ENCODE data around the gene SHISA5. TPM values are rescaled to one million over a fixed set of nuclear protein-coding genes. Genes with fewer than 3 reads are reported as not detected.

Gene SHISA5
- total RNA-seq, 1 experiment from 2014 or later, result 104 TPM

GRCh38 chr3:48505146-48505545 is 1.2 kb upstream of the SHISA5 start:
- Histone ChIP-seq H3K9me3 (ENCODE audit: control insufficient read depth in 1 of 2, insufficient read depth in 1 of 2, low read depth in 1 of 2, low read length in 2 of 2) (no peaks in the 10 kb centered on the region), H3K4me1 (ENCODE audit: control insufficient read depth in 1 of 2, insufficient read depth in 2 of 2, low read length in 2 of 2) (peaks cover 54 to 84% of the 10 kb centered on the region in 2 experiments), H3K4me3 (replicated peaks in 1 of 2; ENCODE audit: low read depth in 1 of 2, low read length in 2 of 2) (no peak overlapping the region), H3K27ac (ENCODE audit: low read depth, low read length) (no peak overlapping the region), H3K4me2 (ENCODE audit: low read length) (peak overlapping the region; percentile 98), H4K20me1 (ENCODE audit: insufficient read depth) (no peaks in the 10 kb centered on the region), H3K9ac (ENCODE audit: low read length) (no peak overlapping the region), H3K27me3 (ENCODE audit: insufficient read depth, low read length) (no peaks in the 10 kb centered on the region), H3K36me3 (ENCODE audit: control insufficient read depth in 1 of 2, insufficient read depth in 2 of 2, low read length in 2 of 2) (no peaks in the 10 kb centered on the region), H2AFZ (ENCODE audit: low read depth, low read length, poor library complexity, severe bottlenecking) (no peak overlapping the region), H3K9me2 (ENCODE audit: insufficient read depth) (no peaks in the 10 kb centered on the region), H3K79me2 (ENCODE audit: insufficient read depth, low read length) (no peaks in the 10 kb centered on the region)
- RAD21 ChIA-PET (ENCODE audit: low non-redundant PET in 1 of 2, low total read pairs in 2 of 2, uncharacterized antibody in 2 of 2, unreplicated experiment in 2 of 2), result interaction anchor here in 1 of 2 experiments (0.7 to 1.1 kb wide), 2 partner anchors 32 to 69 kb away, joined by 3 read pairs; no protein-coding TSS in a partner anchor
- BruUV-seq (replicated peaks), result no TSS peak
- POLR2A ChIA-PET, result interaction anchor here (0.6 kb wide), 1 partner anchor 49 kb away, joined by 3 read pairs; no protein-coding TSS in a partner anchor
- intact Hi-C loops (cut with micrococcal nuclease), result loop anchor here (5.0 kb wide), 1 partner anchor 42 kb away; no protein-coding TSS in a partner anchor
- no peak for DNase-seq (ENCODE audit: low read depth, low spot score)
- no peak for ATAC-seq
- TF ChIP-seq RAD21 (IDR thresholded peaks at IDR 0.05; ENCODE audit: low read depth) (no peak), YY1 (IDR thresholded peaks at IDR 0.05; ENCODE audit: extremely low read depth, insufficient replicate concordance, low read depth, low read length) (no peak), CEBPB (IDR thresholded peaks at IDR 0.05; ENCODE audit: low read depth) (no peak), SP1 (IDR thresholded peaks at IDR 0.05; ENCODE audit: low read depth) (no peak)
- CTCF ChIA-PET, result no interaction called here

- Histone ChIP-seq H3K9me3 (ENCODE audit: control insufficient read depth in 1 of 2, insufficient read depth in 1 of 2, low read depth in 1 of 2, low read length in 2 of 2) (no peaks in the 10 kb centered on the region), H2AFZ (ENCODE audit: low read depth, low read length, poor library complexity, severe bottlenecking) (no peak overlapping the region), H3K4me1 (ENCODE audit: control insufficient read depth in 1 of 2, insufficient read depth in 2 of 2, low read length in 2 of 2) (peaks cover 48 to 78% of the 10 kb centered on the region in 2 experiments), H3K27me3 (ENCODE audit: insufficient read depth, low read length) (no peaks in the 10 kb centered on the region), H3K9ac (ENCODE audit: low read length) (peak overlapping the region; percentile 76), H3K79me2 (ENCODE audit: insufficient read depth, low read length) (no peaks in the 10 kb centered on the region), H3K4me3 (replicated peaks in 1 of 2; ENCODE audit: low read depth in 1 of 2, low read length in 2 of 2) (peak overlapping the region; percentile 56 to 72), H3K36me3 (ENCODE audit: control insufficient read depth in 1 of 2, insufficient read depth in 2 of 2, low read length in 2 of 2) (no peaks in the 10 kb centered on the region), H3K27ac (ENCODE audit: low read depth, low read length) (peak overlapping the region; percentile 72; the same call in 1 of the 2 replicates), H3K9me2 (ENCODE audit: insufficient read depth) (no peaks in the 10 kb centered on the region), H4K20me1 (ENCODE audit: insufficient read depth) (no peaks in the 10 kb centered on the region), H3K4me2 (ENCODE audit: low read length) (peak overlapping the region; percentile 98)
- no TSS peak for BruUV-seq (replicated peaks)
- ChIA-PET CTCF (no interaction called here), POLR2A (no interaction called here), RAD21 (ENCODE audit: low non-redundant PET in 1 of 2, low total read pairs in 2 of 2, uncharacterized antibody in 2 of 2, unreplicated experiment in 2 of 2) (no interaction called here)
- intact Hi-C loops (cut with micrococcal nuclease), result no loop called here
- peak; percentile 22; the same call in 1 of the 2 replicates for ATAC-seq
- TF ChIP-seq POLR2AphosphoS5 (IDR thresholded peaks at IDR 0.05; ENCODE audit: low read depth, low read length) (peak; percentile 47; the same call in 1 of the 2 replicates), TCF7L2 (IDR thresholded peaks at IDR 0.05; ENCODE audit: borderline replicate concordance, extremely low read depth, insufficient read depth, insufficient read length) (no peak), CBX3 (IDR thresholded peaks at IDR 0.05; ENCODE audit: low read depth) (no peak), YY1 (IDR thresholded peaks at IDR 0.05; ENCODE audit: extremely low read depth, insufficient replicate concordance, low read depth, low read length) (no peak), CEBPB (IDR thresholded peaks at IDR 0.05; ENCODE audit: low read depth) (no peak)
- DNase-seq (ENCODE audit: low read depth, low spot score), result no peak
Observed at GRCh38 chr3:48503401-48504050, 448 bp downstream of the SHISA5 start.
